HEK293 (cell line): ENCODE results near the gene CARD11.

ENCODE experiments used
- CTCF ChIA-PET: fragments of 350-600 bp; formaldehyde crosslinking; extraction: SDS; loops from one replicate; lab custom pipeline; 2021; ENCODE audit warnings: antibody characterized with exemption; lab: Yijun Ruan, JAX
- POLR2A ChIA-PET: fragments of 300-600 bp; formaldehyde crosslinking; extraction: SDS; loops from one replicate; lab custom pipeline; 2020; ENCODE audit warnings: antibody characterized with exemption, inconsistent platforms; lab: Yijun Ruan, JAX
- H3K27ac ChIP-seq: fragments of 200-500 bp; sonication (Bioruptor generic); 2 replicates; pipeline ENCODE4 v1.5.1; 2014; ENCODE audit warnings: low read depth, low read length, control low read depth, inconsistent platforms; ENCODE audit errors: extremely low read depth
- H3K36me3 ChIP-seq, 2 experiments: fragments of 200-500 bp in 1 of 2; sonication (Bioruptor generic) in 1 of 2; 1 replicate in 1 of 2; 2 replicates in 1 of 2; pipeline ENCODE4 v1.5.1; 2014 to 2017; ENCODE audit warnings: inconsistent platforms in 2 of 2, low read length in 2 of 2; ENCODE audit not compliant: control insufficient read depth in 2 of 2, insufficient read depth in 1 of 2
- H3K4me1 ChIP-seq: fragments of 200-500 bp; sonication (Bioruptor generic); 2 replicates; pipeline ENCODE4 v1.5.1; 2014; ENCODE audit warnings: mild to moderate bottlenecking, low read length, inconsistent platforms; ENCODE audit not compliant: control insufficient read depth, insufficient read depth
- H3K4me3 ChIP-seq: 2 replicates; pipeline ENCODE4 v1.5.1; 2011; ENCODE audit warnings: low read depth, mild to moderate bottlenecking, control low read depth, low read length, moderate library complexity
- H3K9me3 ChIP-seq: fragments of 200-500 bp; sonication (Bioruptor generic); 2 replicates; pipeline ENCODE4 v1.5.1; 2014; ENCODE audit warnings: low read depth, low read length, inconsistent platforms; ENCODE audit not compliant: control insufficient read depth, insufficient read depth
- BCL6B ChIP-seq: fragments of 450-650 bp; formaldehyde crosslinking; IDR thresholded peaks from 2 replicates; pipeline ENCODE4 v1.5.1; 2017; ENCODE audit warnings: missing biosample characterization, missing genetic modification characterization
- FEZF1 ChIP-seq: fragments of 450-650 bp; formaldehyde crosslinking; IDR thresholded peaks from 2 replicates; pipeline ENCODE4 v1.5.1; 2016; ENCODE audit warnings: missing biosample characterization, missing genetic modification characterization
- GLIS2 ChIP-seq: fragments of 450-650 bp; formaldehyde crosslinking; IDR thresholded peaks from 2 replicates; pipeline ENCODE4 v1.5.1; 2016; ENCODE audit warnings: missing biosample characterization, missing genetic modification characterization
- KLF8 ChIP-seq: fragments of 450-650 bp; formaldehyde crosslinking; IDR thresholded peaks from 2 replicates; pipeline ENCODE4 v1.5.1; 2016; ENCODE audit warnings: missing biosample characterization, missing genetic modification characterization
- MYNN ChIP-seq: fragments of 450-650 bp; formaldehyde crosslinking; IDR thresholded peaks from 2 replicates; pipeline ENCODE4 v1.5.1; 2016; ENCODE audit warnings: missing biosample characterization, missing genetic modification characterization, borderline replicate concordance
- OSR2 ChIP-seq: fragments of 450-650 bp; formaldehyde crosslinking; IDR thresholded peaks from 2 replicates; pipeline ENCODE4 v1.5.1; 2016; ENCODE audit warnings: missing biosample characterization, missing genetic modification characterization
- PRDM1 ChIP-seq: fragments of 450-650 bp; formaldehyde crosslinking; IDR thresholded peaks from 2 replicates; pipeline ENCODE4; 2016; ENCODE audit warnings: missing biosample characterization, missing genetic modification characterization
- SP3 ChIP-seq: fragments of 450-650 bp; formaldehyde crosslinking; IDR thresholded peaks from 2 replicates; pipeline ENCODE4 v1.5.1; 2016; ENCODE audit warnings: missing biosample characterization, missing genetic modification characterization
- ZBTB1 ChIP-seq: fragments of 450-650 bp; formaldehyde crosslinking; IDR thresholded peaks from 2 replicates; pipeline ENCODE4 v1.5.1; 2016; ENCODE audit warnings: missing biosample characterization, missing genetic modification characterization
- ZFP3 ChIP-seq: fragments of 450-650 bp; formaldehyde crosslinking; IDR thresholded peaks from 2 replicates; pipeline ENCODE4 v1.5.1; 2016; ENCODE audit warnings: low read depth, missing biosample characterization, missing genetic modification characterization
- ZFP37 ChIP-seq: fragments of 450-650 bp; formaldehyde crosslinking; IDR thresholded peaks from 2 replicates; pipeline ENCODE4 v1.5.1; 2016; ENCODE audit warnings: missing biosample characterization, missing genetic modification characterization
- ZNF157 ChIP-seq: fragments of 450-650 bp; formaldehyde crosslinking; IDR thresholded peaks from 2 replicates; pipeline ENCODE4 v1.5.1; 2016; ENCODE audit warnings: missing biosample characterization, missing genetic modification characterization
- ZNF26 ChIP-seq: fragments of 450-650 bp; formaldehyde crosslinking; IDR thresholded peaks from 2 replicates; pipeline ENCODE4 v1.5.1; 2016; ENCODE audit warnings: missing biosample characterization, missing genetic modification characterization
- ZNF404 ChIP-seq: fragments of 450-650 bp; formaldehyde crosslinking; IDR thresholded peaks from 2 replicates; pipeline ENCODE4 v1.5.1; 2017; ENCODE audit warnings: missing biosample characterization, missing genetic modification characterization
- ZNF423 ChIP-seq: fragments of 450-650 bp; formaldehyde crosslinking; IDR thresholded peaks from 2 replicates; pipeline ENCODE4 v1.5.1; 2016; ENCODE audit warnings: missing biosample characterization, missing genetic modification characterization
- ZNF48 ChIP-seq: fragments of 450-650 bp; formaldehyde crosslinking; IDR thresholded peaks from 2 replicates; pipeline ENCODE4 v1.5.1; 2016; ENCODE audit warnings: missing biosample characterization, missing genetic modification characterization
- ZNF548 ChIP-seq: fragments of 450-650 bp; formaldehyde crosslinking; IDR thresholded peaks from 2 replicates; pipeline ENCODE4 v1.5.1; 2016; ENCODE audit warnings: missing biosample characterization, missing genetic modification characterization
- ZNF596 ChIP-seq: fragments of 450-650 bp; IDR thresholded peaks from 2 replicates; pipeline ENCODE4 v1.5.0; 2018; ENCODE audit warnings: missing biosample characterization, mild to moderate bottlenecking, missing genetic modification characterization, moderate library complexity
- ZNF639 ChIP-seq: fragments of 450-650 bp; formaldehyde crosslinking; IDR thresholded peaks from 2 replicates; pipeline ENCODE4 v1.5.1; 2016; ENCODE audit warnings: missing biosample characterization, missing genetic modification characterization
- ZNF658 ChIP-seq: fragments of 450-650 bp; formaldehyde crosslinking; IDR thresholded peaks from 2 replicates; pipeline ENCODE4; 2016; ENCODE audit warnings: missing biosample characterization, missing genetic modification characterization
- ZNF776 ChIP-seq: fragments of 450-650 bp; formaldehyde crosslinking; IDR thresholded peaks from 2 replicates; pipeline ENCODE4 v1.5.0; 2017; ENCODE audit warnings: missing biosample characterization, missing genetic modification characterization, borderline replicate concordance
- ZNF777 ChIP-seq: fragments of 450-650 bp; formaldehyde crosslinking; IDR thresholded peaks from 2 replicates; pipeline ENCODE4 v1.5.1; 2017; ENCODE audit warnings: missing biosample characterization, missing genetic modification characterization, borderline replicate concordance
- ZNF843 ChIP-seq: fragments of 450-650 bp; formaldehyde crosslinking; IDR thresholded peaks from 2 replicates; pipeline ENCODE4 v1.5.1; 2016; ENCODE audit warnings: missing biosample characterization, missing genetic modification characterization
- ZSCAN23 ChIP-seq: fragments of 450-650 bp; formaldehyde crosslinking; IDR thresholded peaks from 2 replicates; pipeline ENCODE4 v1.5.1; 2016; ENCODE audit warnings: missing biosample characterization, missing genetic modification characterization
- TF ChIP-seq, protein P1 (sequence below): IDR thresholded peaks from 2 replicates; pipeline ENCODE4 v1.6.1; 2011; ENCODE audit warnings: mild to moderate bottlenecking, low read depth, low read length, borderline replicate concordance
- TF ChIP-seq, protein P2 (sequence below): fragments of 450-650 bp; formaldehyde crosslinking; IDR thresholded peaks from 2 replicates; pipeline ENCODE4 v1.5.1; 2017; ENCODE audit warnings: missing biosample characterization, missing genetic modification characterization
- TF ChIP-seq, protein P3 (sequence below): fragments of 450-650 bp; formaldehyde crosslinking; IDR thresholded peaks from 2 replicates; pipeline ENCODE4 v1.5.1; 2016; ENCODE audit warnings: missing biosample characterization, missing genetic modification characterization

The CARD11 gene

GRCh38 chr7:3074459-3074821 lies 30.8 kb upstream of the CARD11 start:
- TF ChIP-seq ZNF157 (tag by site-specific recombination) (no peak), FEZF1 (tag by site-specific recombination) (no peak), ZNF404 (no peak), ZFP37 (tag by site-specific recombination) (no peak), PRDM1 (tag by site-specific recombination) (no peak), ZNF777 (tag by site-specific recombination) (no peak), ZNF776 (no peak), ZNF26 (tag by site-specific recombination) (no peak), SP3 (tag by site-specific recombination) (no peak), ZNF548 (tag by site-specific recombination) (no peak), ZSCAN23 (tag by site-specific recombination) (no peak), GLIS2 (no peak), ZNF48 (tag by site-specific recombination) (no peak)
- TF ChIP-seq, protein P1, sequence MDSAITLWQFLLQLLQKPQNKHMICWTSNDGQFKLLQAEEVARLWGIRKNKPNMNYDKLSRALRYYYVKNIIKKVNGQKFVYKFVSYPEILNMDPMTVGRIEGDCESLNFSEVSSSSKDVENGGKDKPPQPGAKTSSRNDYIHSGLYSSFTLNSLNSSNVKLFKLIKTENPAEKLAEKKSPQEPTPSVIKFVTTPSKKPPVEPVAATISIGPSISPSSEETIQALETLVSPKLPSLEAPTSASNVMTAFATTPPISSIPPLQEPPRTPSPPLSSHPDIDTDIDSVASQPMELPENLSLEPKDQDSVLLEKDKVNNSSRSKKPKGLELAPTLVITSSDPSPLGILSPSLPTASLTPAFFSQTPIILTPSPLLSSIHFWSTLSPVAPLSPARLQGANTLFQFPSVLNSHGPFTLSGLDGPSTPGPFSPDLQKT: no peak
- Histone ChIP-seq H3K9me3 (no peaks in the 10 kb centered on the region), H3K27ac (no peak overlapping the region), H3K4me1 (no peaks in the 10 kb centered on the region), H3K36me3 (no peaks in the 10 kb centered on the region), H3K4me3 (no peak overlapping the region)
- ChIA-PET CTCF (no interaction called here), POLR2A (no interaction called here)

- CTCF ChIA-PET: no interaction called here
- POLR2A ChIA-PET: no interaction called here
- no peaks in the 10 kb centered on the region for H3K4me1 ChIP-seq
- TF ChIP-seq ZNF639 (tag by site-specific recombination) (no peak), OSR2 (tag by site-specific recombination) (no peak), ZNF423 (tag by site-specific recombination) (no peak), ZNF658 (no peak), ZNF843 (tag by site-specific recombination) (no peak), KLF8 (no peak), BCL6B (tag by site-specific recombination) (no peak), FEZF1 (tag by site-specific recombination) (no peak), ZNF596 (no peak), MYNN (tag by site-specific recombination) (no peak), ZBTB1 (tag by site-specific recombination) (no peak), ZFP3 (no peak)
- TF ChIP-seq, protein P2, sequence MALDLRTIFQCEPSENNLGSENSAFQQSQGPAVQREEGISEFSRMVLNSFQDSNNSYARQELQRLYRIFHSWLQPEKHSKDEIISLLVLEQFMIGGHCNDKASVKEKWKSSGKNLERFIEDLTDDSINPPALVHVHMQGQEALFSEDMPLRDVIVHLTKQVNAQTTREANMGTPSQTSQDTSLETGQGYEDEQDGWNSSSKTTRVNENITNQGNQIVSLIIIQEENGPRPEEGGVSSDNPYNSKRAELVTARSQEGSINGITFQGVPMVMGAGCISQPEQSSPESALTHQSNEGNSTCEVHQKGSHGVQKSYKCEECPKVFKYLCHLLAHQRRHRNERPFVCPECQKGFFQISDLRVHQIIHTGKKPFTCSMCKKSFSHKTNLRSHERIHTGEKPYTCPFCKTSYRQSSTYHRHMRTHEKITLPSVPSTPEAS (tag by site-specific recombination): no peak
- TF ChIP-seq, protein P3, sequence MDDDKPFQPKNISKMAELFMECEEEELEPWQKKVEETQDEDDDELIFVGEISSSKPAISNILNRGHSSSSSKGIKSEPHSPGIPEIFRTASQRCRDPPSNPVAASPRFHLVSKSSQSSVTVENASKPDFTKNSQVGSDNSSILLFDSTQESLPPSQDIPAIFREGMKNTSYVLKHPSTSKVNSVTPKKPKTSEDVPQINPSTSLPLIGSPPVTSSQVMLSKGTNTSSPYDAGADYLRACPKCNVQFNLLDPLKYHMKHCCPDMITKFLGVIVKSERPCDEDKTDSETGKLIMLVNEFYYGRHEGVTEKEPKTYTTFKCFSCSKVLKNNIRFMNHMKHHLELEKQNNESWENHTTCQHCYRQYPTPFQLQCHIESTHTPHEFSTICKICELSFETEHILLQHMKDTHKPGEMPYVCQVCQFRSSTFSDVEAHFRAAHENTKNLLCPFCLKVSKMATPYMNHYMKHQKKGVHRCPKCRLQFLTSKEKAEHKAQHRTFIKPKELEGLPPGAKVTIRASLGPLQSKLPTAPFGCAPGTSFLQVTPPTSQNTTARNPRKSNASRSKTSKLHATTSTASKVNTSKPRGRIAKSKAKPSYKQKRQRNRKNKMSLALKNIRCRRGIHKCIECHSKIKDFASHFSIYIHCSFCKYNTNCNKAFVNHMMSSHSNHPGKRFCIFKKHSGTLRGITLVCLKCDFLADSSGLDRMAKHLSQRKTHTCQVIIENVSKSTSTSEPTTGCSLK (tag by site-specific recombination): no peak
These were observed 30.2 kb upstream of the CARD11 start for GRCh38 chr7:3073763-3074458.

More at GRCh38 chr7:3073763-3074458, 30.2 kb upstream of the CARD11 start:
- H3K27ac ChIP-seq: no peak overlapping the region
- no peak overlapping the region for H3K4me3 ChIP-seq
- no peaks in the 10 kb centered on the region for H3K36me3 ChIP-seq
- H3K9me3 ChIP-seq: no peaks in the 10 kb centered on the region
